WI38 (cell line): ENCODE measurements around the gene TECTB.

Experiments
- H3K4me3 ChIP-seq: 2 replicates; pipeline ENCODE4 v1.5.1; 2011; ENCODE audit warnings: low read depth, mild to moderate bottlenecking, control low read depth, low read length
- CTCF ChIP-seq: IDR thresholded peaks from 2 replicates; pipeline ENCODE4 v1.5.1; 2012; ENCODE audit warnings: low read depth, mild to moderate bottlenecking, control low read depth, low read length

The TECTB gene

GRCh38 chr10:112336556-112337201 lies 53.5 kb downstream of the TECTB start:
- H3K4me3 ChIP-seq = no peak overlapping the region
- no peak for TF ChIP-seq CTCF

- no peak overlapping the region for H3K4me3 ChIP-seq
- TF ChIP-seq CTCF = no peak
Measured at GRCh38 chr10:112338957-112339356, 55.8 kb downstream of the TECTB start.

GRCh38 chr10:112340601-112341000 lies 57.4 kb downstream of the TECTB start:
- no peak overlapping the region for H3K4me3 ChIP-seq
- no peak for TF ChIP-seq CTCF

GRCh38 chr10:112343056-112343806 lies 60.0 kb downstream of the TECTB start:
- H3K4me3 ChIP-seq = no peak overlapping the region
- TF ChIP-seq CTCF = no peak

- no peak for TF ChIP-seq CTCF
- H3K4me3 ChIP-seq = no peak overlapping the region
Measured at GRCh38 chr10:112344261-112344660, 61.1 kb downstream of the TECTB start.

- TF ChIP-seq CTCF = no peak
- H3K4me3 ChIP-seq = no peak overlapping the region
Measured at GRCh38 chr10:112345202-112345601, 62.0 kb downstream of the TECTB start.

GRCh38 chr10:112345743-112346142 lies 62.5 kb downstream of the TECTB start:
- TF ChIP-seq CTCF = no peak
- H3K4me3 ChIP-seq = no peak overlapping the region
